ENCODE data around the gene ENKD1. TPM values are rescaled to one million over a fixed set of nuclear protein-coding genes. Genes with fewer than 3 reads are reported as not detected.

Gene ENKD1
- total and polyA plus RNA-seq, 5 donors from 2014 or later, result 0.65 to 2.9 (median 1.9) TPM

DNA sequence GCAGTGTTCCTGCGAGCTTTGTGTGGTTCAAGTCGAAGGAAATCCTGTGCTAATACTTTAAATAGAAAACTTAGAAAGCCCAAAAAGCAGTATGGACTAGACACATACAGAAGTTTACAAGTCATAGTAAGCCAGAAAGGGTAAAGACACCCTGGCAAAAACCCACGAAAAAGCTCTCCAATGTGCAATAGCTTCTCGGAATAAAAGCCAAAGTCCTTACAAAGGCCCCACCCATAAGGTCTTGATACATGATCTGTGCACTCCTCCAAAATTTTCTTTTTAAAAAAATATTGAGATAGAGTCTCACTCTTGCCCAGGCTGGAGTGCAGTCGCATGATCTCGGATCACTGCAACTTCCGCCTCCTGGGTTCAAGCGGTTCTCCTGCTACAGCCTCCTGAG, 10.4 kb upstream of the ENKD1 start:
- Mint-ChIP-seq H3K4me1 (peaks cover 0 to 6% (median 3%) of the 10 kb centered on the region in 4 donors), H3K36me3 (no peaks in the 10 kb centered on the region), H3K4me3 (no peak overlapping the region), H3K9me3 (no peaks in the 10 kb centered on the region), H3K27ac (peak overlapping the region in 2 of 3 donors; percentile 32 to 76), H3K27me3 (no peaks in the 10 kb centered on the region)
- no peaks in the 10 kb centered on the region for H3K4me1 ChIP-seq (ENCODE audit: control insufficient read depth, insufficient read depth, low read length, poor library complexity, severe bottlenecking)
- DNase-seq, result no peak
- no peak for ATAC-seq (ENCODE audit: low read depth in 2 of 2)
- H3K4me3 ChIP-seq (ENCODE audit: low read depth, low read length), result no peak overlapping the region
- H3K9me3 ChIP-seq (ENCODE audit: control insufficient read depth in 2 of 2, low read length in 2 of 2), result no peaks in the 10 kb centered on the region
- no peaks in the 10 kb centered on the region for H3K36me3 ChIP-seq (ENCODE audit: control insufficient read depth, insufficient read depth, low read length)
- H3K27me3 ChIP-seq (ENCODE audit: control insufficient read depth, insufficient read depth, low read length), result no peaks in the 10 kb centered on the region
- no peak overlapping the region for H3K27ac ChIP-seq (ENCODE audit: insufficient read depth, low read length, poor library complexity, severe bottlenecking)

DNA sequence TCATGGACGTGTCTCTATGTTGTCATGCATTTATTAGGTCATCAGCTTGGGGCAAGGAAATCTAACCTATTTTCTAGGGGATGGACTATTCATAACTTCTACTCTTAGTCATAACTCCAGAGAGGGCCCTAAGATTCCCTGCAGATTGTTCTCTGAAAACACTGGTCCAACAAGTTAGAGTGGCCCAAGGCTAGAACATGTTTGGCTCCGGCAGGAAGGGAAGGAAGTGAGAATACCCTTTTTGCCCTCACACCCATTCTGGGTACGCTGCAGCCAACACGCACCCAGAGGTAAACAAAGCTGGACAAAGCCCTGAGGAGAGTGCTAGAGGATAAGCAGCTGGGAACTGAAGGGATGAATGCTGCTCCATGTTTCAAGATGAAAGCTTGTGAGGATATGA, 10.0 kb upstream of the ENKD1 start:
- Mint-ChIP-seq H3K4me3 (no peak overlapping the region), H3K9me3 (no peaks in the 10 kb centered on the region), H3K4me1 (peaks cover 0 to 6% (median 3%) of the 10 kb centered on the region in 4 donors), H3K27ac (peak overlapping the region in 2 of 3 donors; percentile 32 to 76), H3K36me3 (no peaks in the 10 kb centered on the region), H3K27me3 (no peaks in the 10 kb centered on the region)
- no peaks in the 10 kb centered on the region for H3K4me1 ChIP-seq (ENCODE audit: control insufficient read depth, insufficient read depth, low read length, poor library complexity, severe bottlenecking)
- no peak for DNase-seq
- H3K27ac ChIP-seq (ENCODE audit: insufficient read depth, low read length, poor library complexity, severe bottlenecking), result no peak overlapping the region
- H3K4me3 ChIP-seq (ENCODE audit: low read depth, low read length), result no peak overlapping the region
- H3K9me3 ChIP-seq (ENCODE audit: control insufficient read depth in 2 of 2, low read length in 2 of 2), result no peaks in the 10 kb centered on the region
- H3K36me3 ChIP-seq (ENCODE audit: control insufficient read depth, insufficient read depth, low read length), result no peaks in the 10 kb centered on the region
- no peaks in the 10 kb centered on the region for H3K27me3 ChIP-seq (ENCODE audit: control insufficient read depth, insufficient read depth, low read length)
- no peak for ATAC-seq (ENCODE audit: low read depth in 2 of 2)

GRCh38 chr16:67675999-67676398, 9.4 kb upstream of the ENKD1 start:
- Mint-ChIP-seq H3K9me3 (no peaks in the 10 kb centered on the region), H3K27ac (peak overlapping the region in 1 of 3 donors; percentile 76), H3K4me1 (peaks cover 0 to 6% (median 3%) of the 10 kb centered on the region in 4 donors), H3K36me3 (no peaks in the 10 kb centered on the region), H3K4me3 (no peak overlapping the region), H3K27me3 (no peaks in the 10 kb centered on the region)
- Histone ChIP-seq H3K4me1 (ENCODE audit: control insufficient read depth, insufficient read depth, low read length, poor library complexity, severe bottlenecking) (no peaks in the 10 kb centered on the region), H3K9me3 (ENCODE audit: control insufficient read depth in 2 of 2, low read length in 2 of 2) (no peaks in the 10 kb centered on the region), H3K27me3 (ENCODE audit: control insufficient read depth, insufficient read depth, low read length) (no peaks in the 10 kb centered on the region), H3K27ac (ENCODE audit: insufficient read depth, low read length, poor library complexity, severe bottlenecking) (no peak overlapping the region), H3K4me3 (ENCODE audit: low read depth, low read length) (no peak overlapping the region), H3K36me3 (ENCODE audit: control insufficient read depth, insufficient read depth, low read length) (no peaks in the 10 kb centered on the region)
- no peak for ATAC-seq (ENCODE audit: low read depth in 2 of 2)
- no peak for DNase-seq

GRCh38 chr16:67675579-67675935, 9.0 kb upstream of the ENKD1 start:
- peak overlapping the region in 1 of 3 donors; percentile 76 for H3K27ac Mint-ChIP-seq
- no peaks in the 10 kb centered on the region for H3K4me1 ChIP-seq (ENCODE audit: control insufficient read depth, insufficient read depth, low read length, poor library complexity, severe bottlenecking)
- H3K27me3 ChIP-seq (ENCODE audit: control insufficient read depth, insufficient read depth, low read length), result no peaks in the 10 kb centered on the region
- DNase-seq, result no peak
- no peaks in the 10 kb centered on the region for H3K9me3 Mint-ChIP-seq
- H3K4me1 Mint-ChIP-seq, result peaks cover 0 to 6% (median 3%) of the 10 kb centered on the region in 4 donors
- no peaks in the 10 kb centered on the region for H3K36me3 ChIP-seq (ENCODE audit: control insufficient read depth, insufficient read depth, low read length)
- H3K4me3 Mint-ChIP-seq, result no peak overlapping the region
- H3K36me3 Mint-ChIP-seq, result no peaks in the 10 kb centered on the region
- no peak overlapping the region for H3K27ac ChIP-seq (ENCODE audit: insufficient read depth, low read length, poor library complexity, severe bottlenecking)
- no peak overlapping the region for H3K4me3 ChIP-seq (ENCODE audit: low read depth, low read length)
- ATAC-seq (ENCODE audit: low read depth in 2 of 2), result no peak
- H3K27me3 Mint-ChIP-seq, result no peaks in the 10 kb centered on the region
- H3K9me3 ChIP-seq (ENCODE audit: control insufficient read depth in 2 of 2, low read length in 2 of 2), result no peaks in the 10 kb centered on the region

DNA sequence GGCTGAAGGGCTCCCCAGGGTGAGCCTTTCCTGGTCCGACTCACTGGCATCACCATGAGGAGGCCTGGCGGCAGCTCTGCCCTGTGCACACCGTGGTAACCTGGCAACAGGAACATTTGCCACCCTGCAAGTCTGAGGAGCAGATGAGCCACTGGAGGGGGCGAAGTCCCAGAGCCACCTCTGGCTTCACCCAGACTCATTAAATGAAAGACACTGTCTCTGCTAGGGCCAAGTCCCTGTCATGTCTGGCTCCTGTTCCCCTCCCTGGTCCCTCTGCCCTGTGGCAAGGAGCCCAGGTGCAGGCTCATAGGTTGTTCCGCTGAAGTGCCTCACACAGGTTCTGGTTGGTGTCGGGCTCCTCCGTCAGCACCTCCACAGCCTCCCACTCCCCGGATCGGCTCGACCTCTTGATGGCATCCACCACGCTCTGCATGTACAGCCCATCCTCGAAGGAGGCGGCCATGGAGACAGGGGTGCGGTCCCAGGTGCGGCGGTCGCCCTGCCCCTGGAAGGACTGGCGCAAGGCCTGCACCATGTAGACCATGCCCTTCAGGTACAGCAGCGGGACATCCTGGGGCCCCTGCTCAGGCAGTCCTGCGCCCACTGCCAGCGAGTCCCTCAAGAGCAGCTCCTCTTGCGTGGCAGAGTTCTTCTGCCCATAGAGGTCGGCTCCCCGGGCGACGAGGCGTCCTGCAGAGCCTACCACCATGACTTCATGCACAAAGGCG, 8.5 kb upstream of the ENKD1 start:
- Mint-ChIP-seq H3K27me3 (no peaks in the 10 kb centered on the region), H3K9me3 (no peaks in the 10 kb centered on the region), H3K4me1 (peaks cover 0 to 6% (median 3%) of the 10 kb centered on the region in 4 donors), H3K27ac (peak overlapping the region in 1 of 3 donors; percentile 43), H3K36me3 (no peaks in the 10 kb centered on the region), H3K4me3 (no peak overlapping the region)
- H3K27ac ChIP-seq (ENCODE audit: insufficient read depth, low read length, poor library complexity, severe bottlenecking), result no peak overlapping the region
- DNase-seq (no peak), ATAC-seq (ENCODE audit: low read depth in 2 of 2) (no peak)
- no peaks in the 10 kb centered on the region for H3K9me3 ChIP-seq (ENCODE audit: control insufficient read depth in 2 of 2, low read length in 2 of 2)
- no peaks in the 10 kb centered on the region for H3K27me3 ChIP-seq (ENCODE audit: control insufficient read depth, insufficient read depth, low read length)
- H3K36me3 ChIP-seq (ENCODE audit: control insufficient read depth, insufficient read depth, low read length), result no peaks in the 10 kb centered on the region
- H3K4me3 ChIP-seq (ENCODE audit: low read depth, low read length), result no peak overlapping the region
- H3K4me1 ChIP-seq (ENCODE audit: control insufficient read depth, insufficient read depth, low read length, poor library complexity, severe bottlenecking), result no peaks in the 10 kb centered on the region

DNA sequence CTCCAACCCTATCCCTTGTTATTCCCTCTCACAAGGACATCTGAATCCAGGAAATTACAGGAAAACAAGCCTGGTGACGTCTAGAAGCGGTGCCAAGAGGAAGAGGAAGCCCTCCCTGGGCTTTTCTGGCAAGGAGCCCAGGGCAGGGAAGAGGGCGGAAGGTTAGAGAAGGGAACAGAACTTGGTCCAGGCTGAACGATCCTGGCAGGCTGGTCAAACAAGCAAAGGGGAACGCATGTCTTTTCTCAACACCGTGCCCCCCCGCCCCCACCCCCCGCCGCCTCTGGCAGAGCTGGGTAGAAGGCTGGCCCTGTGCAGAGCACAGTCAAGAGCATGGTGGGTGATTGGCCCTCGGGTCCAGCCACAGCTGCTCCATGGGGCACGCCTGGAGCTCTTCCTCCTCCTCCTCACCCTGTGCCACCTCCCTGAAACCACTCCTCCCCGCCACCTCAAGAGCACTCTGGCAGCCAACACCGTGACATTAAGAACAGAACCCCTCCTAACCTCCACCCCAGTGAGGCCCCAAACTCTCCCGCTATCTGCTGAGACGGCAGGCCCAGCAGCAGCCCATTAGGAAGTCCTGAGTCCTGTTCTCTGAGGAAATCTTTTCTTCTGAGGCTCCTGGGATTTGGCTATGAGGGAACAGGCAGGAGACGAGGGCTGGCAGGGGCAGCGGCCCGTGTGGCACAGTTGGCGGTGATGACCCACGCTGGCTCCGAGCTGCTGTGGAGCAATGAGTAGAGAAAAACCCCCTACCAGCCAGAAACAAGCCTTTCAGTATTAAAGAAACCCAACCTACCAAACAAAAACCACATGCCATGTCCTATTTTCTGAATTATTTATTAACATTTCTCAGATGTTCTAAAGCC, 7.4 kb upstream of the ENKD1 start:
- no peaks in the 10 kb centered on the region for H3K27me3 ChIP-seq (ENCODE audit: control insufficient read depth, insufficient read depth, low read length)
- H3K27ac ChIP-seq (ENCODE audit: insufficient read depth, low read length, poor library complexity, severe bottlenecking), result no peak overlapping the region
- no peaks in the 10 kb centered on the region for H3K9me3 ChIP-seq (ENCODE audit: control insufficient read depth in 2 of 2, low read length in 2 of 2)
- peak overlapping the region in 1 of 4 donors; percentile 43 for H3K4me3 Mint-ChIP-seq
- H3K4me1 Mint-ChIP-seq, result peaks cover 0 to 8% (median 4%) of the 10 kb centered on the region in 4 donors
- DNase-seq (no peak), ATAC-seq (ENCODE audit: low read depth in 2 of 2) (peak in 1 of 2 donors; percentile 30)
- no peaks in the 10 kb centered on the region for H3K4me1 ChIP-seq (ENCODE audit: control insufficient read depth, insufficient read depth, low read length, poor library complexity, severe bottlenecking)
- no peaks in the 10 kb centered on the region for H3K36me3 ChIP-seq (ENCODE audit: control insufficient read depth, insufficient read depth, low read length)
- no peaks in the 10 kb centered on the region for H3K9me3 Mint-ChIP-seq
- no peaks in the 10 kb centered on the region for H3K36me3 Mint-ChIP-seq
- peak overlapping the region in 2 of 3 donors; percentile 43 to 59 for H3K27ac Mint-ChIP-seq
- H3K4me3 ChIP-seq (ENCODE audit: low read depth, low read length), result no peak overlapping the region
- no peaks in the 10 kb centered on the region for H3K27me3 Mint-ChIP-seq

DNA sequence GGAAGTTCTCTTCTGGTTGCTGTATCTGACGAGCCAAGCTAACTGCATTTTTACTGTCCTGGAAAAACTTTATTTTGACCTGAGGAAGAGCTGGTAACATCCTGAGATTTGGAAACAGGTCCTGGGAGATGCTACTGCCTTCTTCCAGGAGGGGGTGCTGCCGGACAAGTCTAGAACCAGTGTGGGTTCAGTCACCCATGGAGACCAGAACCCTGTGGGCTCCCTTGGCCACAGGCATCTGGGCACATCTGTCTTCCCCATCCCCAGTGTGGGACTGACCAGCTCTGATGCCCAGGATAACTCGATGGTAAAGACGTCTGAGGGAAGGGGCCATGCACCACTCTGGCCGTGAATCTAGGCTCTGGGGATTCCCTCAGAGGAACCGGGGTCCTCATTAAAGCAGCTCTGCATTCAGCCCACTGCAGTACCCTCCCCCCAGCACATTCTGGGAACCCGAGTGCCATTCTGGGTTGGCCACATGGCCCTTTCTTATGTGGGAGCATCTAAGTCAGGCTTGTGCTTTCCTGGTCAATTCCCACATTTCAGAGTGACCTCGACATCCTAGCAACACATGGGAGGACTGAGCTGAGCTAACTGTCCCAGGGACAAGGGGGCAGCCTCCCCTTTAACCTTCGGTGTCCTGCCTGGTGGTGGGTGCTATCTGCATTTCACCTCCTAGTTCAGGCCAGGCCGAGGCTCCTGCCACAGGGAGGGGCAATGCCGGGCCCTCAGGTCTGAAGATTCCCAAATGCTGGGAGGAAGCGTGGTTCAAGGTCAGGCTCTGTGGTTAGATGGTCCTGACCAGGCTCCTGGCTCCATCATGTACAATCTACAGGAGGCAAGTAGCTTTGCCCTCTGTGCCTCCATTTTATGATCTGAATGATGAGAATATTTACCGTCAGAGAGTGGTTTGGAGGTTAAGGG, 6.5 kb upstream of the ENKD1 start:
- no peaks in the 10 kb centered on the region for H3K36me3 ChIP-seq (ENCODE audit: control insufficient read depth, insufficient read depth, low read length)
- DNase-seq (peak; percentile 28 to 66 (median 36)), ATAC-seq (ENCODE audit: low read depth in 2 of 2) (no peak)
- H3K4me3 ChIP-seq (ENCODE audit: low read depth, low read length), result no peak overlapping the region
- H3K4me1 ChIP-seq (ENCODE audit: control insufficient read depth, insufficient read depth, low read length, poor library complexity, severe bottlenecking), result peaks cover 3% of the 10 kb centered on the region
- H3K27me3 ChIP-seq (ENCODE audit: control insufficient read depth, insufficient read depth, low read length), result no peaks in the 10 kb centered on the region
- Mint-ChIP-seq H3K4me1 (peaks cover 0 to 14% (median 5%) of the 10 kb centered on the region in 4 donors), H3K36me3 (no peaks in the 10 kb centered on the region), H3K4me3 (peak overlapping the region in 1 of 4 donors; percentile 87), H3K9me3 (no peaks in the 10 kb centered on the region), H3K27ac (no peak overlapping the region), H3K27me3 (no peaks in the 10 kb centered on the region)
- H3K9me3 ChIP-seq (ENCODE audit: control insufficient read depth in 2 of 2, low read length in 2 of 2), result no peaks in the 10 kb centered on the region
- H3K27ac ChIP-seq (ENCODE audit: insufficient read depth, low read length, poor library complexity, severe bottlenecking), result no peak overlapping the region

Data from CD4-positive, CD25-positive, alpha-beta regulatory T cell (primary cell).